Activated T-cell treated with anti-CD3 and anti-CD28 coated beads, Interleukin-2, amount 50 U/mL, for 4 hours (primary cell): ENCODE data around the gene L3MBTL3. TPM values are rescaled to one million over a fixed set of nuclear protein-coding genes. Genes with fewer than 3 reads are reported as not detected.
A peak's percentile ranks its signal among the peaks of the same experiment; 100 is the strongest.

Experiments
- ATAC-seq, 2 donors: fragments of 200-7000 bp; cut with Tn5 transposase; one replicate each; pipeline ENCODE4 v1.10.0; 2021
- DNase-seq: peaks from one replicate; pipeline ENCODE4 v3.0.0-alpha.2; 2020
- H3K27me3 Mint-ChIP-seq: one replicate; pipeline ENCODE4 v1.8.0; 2021; ENCODE audit warnings: low read depth, mixed read lengths
- H3K36me3 Mint-ChIP-seq: one replicate; pipeline ENCODE4 v1.8.0; 2022; ENCODE audit warnings: mixed read lengths; ENCODE audit not compliant: insufficient read depth
- H3K4me1 Mint-ChIP-seq: one replicate; pipeline ENCODE4 v1.8.0; 2021; ENCODE audit warnings: low read depth, mixed read lengths
- H3K4me3 Mint-ChIP-seq: one replicate; pipeline ENCODE4 v1.8.0; 2021; ENCODE audit warnings: mild to moderate bottlenecking, moderate library complexity, mixed read lengths
- H3K9me3 Mint-ChIP-seq: one replicate; pipeline ENCODE4 v1.8.0; 2021; ENCODE audit warnings: mixed read lengths
- total RNA-seq, 3 donors: library from RNA; stranded (reverse); gene quantifications; one replicate each; pipeline ENCODE4 v1.2.1, GENCODE V29; 2021

L3MBTL3 gene
- 10 to 100 TPM; 10.0 to 13.5 (median 11.8) TPM for total RNA-seq

DNA sequence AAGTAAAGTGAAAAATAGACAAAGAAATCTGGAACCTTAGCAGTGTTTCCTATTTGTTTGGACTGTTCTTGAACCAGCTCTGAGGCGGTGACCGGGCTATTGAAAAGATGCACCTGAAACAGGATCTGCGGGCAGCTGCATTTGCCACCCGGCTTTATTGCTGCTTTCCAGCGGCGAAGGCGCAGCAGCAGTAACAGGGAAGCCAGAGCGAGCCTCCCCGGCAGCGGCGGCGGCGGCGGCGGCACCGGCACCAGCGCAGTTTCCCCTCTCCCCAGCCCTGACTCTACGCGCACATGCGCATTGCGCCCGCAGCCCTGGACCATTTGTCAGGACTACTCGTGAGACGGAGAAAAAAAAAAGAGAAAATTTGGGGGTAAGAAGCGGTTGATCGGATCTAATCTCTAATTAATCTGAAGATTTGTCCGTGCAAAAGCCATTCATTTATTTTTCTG, at the start of gene L3MBTL3:
Gene L3MBTL3, plus strand, starts transcription at position 290 of the 452 bp plus-strand sequence. CDS start 24,119 bp downstream, outside the sequence.
- DNase-seq (peak; percentile 86), ATAC-seq (peak; percentile 79)
- H3K36me3 Mint-ChIP-seq = peaks cover 7% of the 10 kb centered on the region
- no peaks in the 10 kb centered on the region for H3K27me3 Mint-ChIP-seq
- H3K4me3 Mint-ChIP-seq = peak within 1 kb of the TSS; percentile 100
- peaks cover 16% of the 10 kb centered on the region for H3K4me1 Mint-ChIP-seq
- H3K9me3 Mint-ChIP-seq = no peaks in the 10 kb centered on the region

DNA sequence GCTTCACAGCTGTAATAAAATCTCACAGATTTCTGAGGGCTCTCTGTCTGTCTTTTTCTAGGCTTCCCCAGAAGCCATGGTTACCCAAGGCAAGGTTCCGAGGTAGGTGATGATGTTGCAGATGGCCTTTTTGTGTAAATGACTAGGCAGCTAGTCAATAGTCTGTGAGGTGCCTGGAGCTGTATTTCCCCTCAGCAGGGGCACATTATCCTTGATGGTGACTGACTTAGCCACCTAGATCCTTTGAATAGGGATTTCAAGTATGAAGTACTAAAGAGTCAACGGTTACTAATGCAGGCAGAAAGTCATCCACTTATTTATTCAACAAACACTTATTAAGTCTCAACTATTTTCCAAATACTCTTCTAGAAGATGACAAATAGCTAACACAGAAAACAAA, 49.3 kb upstream of the L3MBTL3 start:
- no peak overlapping the region for H3K4me3 Mint-ChIP-seq
- H3K27me3 Mint-ChIP-seq = peaks cover 5% of the 10 kb centered on the region
- peaks cover 5% of the 10 kb centered on the region for H3K9me3 Mint-ChIP-seq
- ATAC-seq (no peak), DNase-seq (no peak)
- no peaks in the 10 kb centered on the region for H3K4me1 Mint-ChIP-seq
- peaks cover 2% of the 10 kb centered on the region for H3K36me3 Mint-ChIP-seq

DNA sequence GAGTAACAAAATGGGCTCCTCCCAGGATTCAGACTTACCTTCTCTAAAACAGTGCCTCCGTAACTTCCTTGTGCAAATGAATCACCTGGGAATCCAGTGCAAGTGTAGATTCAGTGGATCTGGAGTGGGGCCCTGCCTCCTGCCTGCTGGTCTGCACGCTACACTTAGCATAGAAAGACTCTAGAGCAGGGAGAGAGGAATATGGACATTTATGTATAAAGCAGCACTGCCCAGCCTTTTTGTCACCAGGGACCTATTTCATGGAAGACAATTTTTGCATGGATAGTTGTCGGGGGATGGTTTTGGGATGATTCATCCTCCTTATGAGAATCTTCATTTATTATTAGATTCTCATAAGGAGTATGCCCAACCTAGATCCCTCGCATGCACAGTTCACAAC, 42.3 kb upstream of the L3MBTL3 start:
- ATAC-seq (no peak), DNase-seq (no peak)
- H3K4me1 Mint-ChIP-seq = no peaks in the 10 kb centered on the region
- H3K4me3 Mint-ChIP-seq = no peak overlapping the region
- no peaks in the 10 kb centered on the region for H3K27me3 Mint-ChIP-seq
- no peaks in the 10 kb centered on the region for H3K36me3 Mint-ChIP-seq
- peaks cover 10% of the 10 kb centered on the region for H3K9me3 Mint-ChIP-seq

DNA sequence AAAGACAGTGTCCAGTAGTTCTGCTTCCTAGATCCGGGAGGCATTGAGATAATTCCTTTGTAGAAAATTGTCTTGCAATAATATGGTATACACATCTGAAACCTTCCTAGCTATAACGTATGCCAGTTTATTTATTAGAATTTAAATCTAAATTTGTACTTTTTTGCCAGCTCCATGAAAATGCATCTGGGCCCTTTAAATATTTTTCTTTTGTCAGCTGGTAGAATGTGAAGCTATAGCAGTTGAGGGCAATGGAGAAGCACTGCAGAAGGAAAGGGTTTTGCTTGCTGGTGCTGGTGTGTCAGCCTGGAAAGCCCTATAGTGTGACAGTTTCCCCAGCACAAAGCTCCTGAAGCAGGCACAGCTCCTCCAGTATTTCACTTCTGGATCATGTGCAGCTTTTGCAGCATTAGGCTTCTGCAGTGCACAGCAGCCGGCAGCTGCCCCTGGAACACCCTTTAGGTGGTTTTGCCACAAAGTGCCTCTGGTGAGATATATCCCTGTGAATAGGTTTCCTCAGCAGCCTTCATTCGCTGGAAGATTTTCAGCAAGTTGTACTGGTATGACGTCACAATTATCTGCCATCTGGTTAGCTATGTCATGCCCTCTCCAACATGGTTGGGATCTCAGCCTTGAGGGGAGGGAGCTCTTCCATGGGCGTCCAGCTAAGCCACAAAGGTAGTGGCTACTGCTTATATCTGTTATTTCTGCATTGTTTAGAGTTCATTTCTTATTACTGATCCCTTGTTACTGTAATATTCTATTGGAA, 40.0 kb upstream of the L3MBTL3 start:
- no peaks in the 10 kb centered on the region for H3K36me3 Mint-ChIP-seq
- DNase-seq (no peak), ATAC-seq (no peak)
- no peak overlapping the region for H3K4me3 Mint-ChIP-seq
- H3K9me3 Mint-ChIP-seq = peaks cover 10% of the 10 kb centered on the region
- H3K27me3 Mint-ChIP-seq = peaks cover 2% of the 10 kb centered on the region
- no peaks in the 10 kb centered on the region for H3K4me1 Mint-ChIP-seq

DNA sequence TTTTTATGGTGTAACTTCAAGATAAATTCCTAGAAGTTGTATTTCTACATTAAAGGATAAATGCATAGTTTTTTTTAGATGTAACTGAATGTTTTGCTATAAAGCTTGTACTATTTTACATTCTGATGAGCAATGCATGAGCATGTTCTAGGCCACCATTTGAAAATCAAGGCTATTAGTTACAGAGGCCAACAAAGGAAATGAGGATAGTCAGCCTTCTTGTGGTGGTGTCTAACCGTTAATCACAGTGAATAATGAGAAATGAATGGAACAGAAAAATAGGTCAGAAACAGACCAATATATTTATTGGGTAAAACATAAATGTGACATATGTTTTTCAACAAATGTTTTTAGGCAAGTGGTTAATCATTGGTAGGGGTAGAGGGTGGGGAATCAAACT, 37.6 kb upstream of the L3MBTL3 start:
- ATAC-seq = no peak
- Mint-ChIP-seq H3K36me3 (no peaks in the 10 kb centered on the region), H3K9me3 (peaks cover 10% of the 10 kb centered on the region)

DNA sequence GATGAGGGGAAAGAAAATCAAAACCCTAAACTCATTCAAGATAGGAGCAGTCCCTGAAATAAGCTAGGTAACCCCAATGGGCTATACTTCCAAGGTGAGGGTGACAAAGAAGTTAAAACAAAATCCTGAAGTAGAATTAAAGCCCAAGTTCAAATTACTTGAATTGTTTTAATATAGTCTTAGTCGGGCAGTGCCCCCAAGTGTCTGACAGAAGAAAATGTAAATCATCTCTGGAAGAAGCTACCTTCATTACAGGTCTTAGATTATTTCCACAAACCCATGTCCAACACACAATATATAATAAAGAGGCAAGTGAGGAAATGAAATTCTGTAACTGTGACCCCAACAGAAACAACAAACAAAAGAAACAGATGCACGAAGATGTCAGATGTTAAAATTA, 36.8 kb upstream of the L3MBTL3 start:
- Mint-ChIP-seq H3K4me3 (no peak overlapping the region), H3K36me3 (no peaks in the 10 kb centered on the region), H3K9me3 (peaks cover 10% of the 10 kb centered on the region), H3K4me1 (no peaks in the 10 kb centered on the region), H3K27me3 (peaks cover 2% of the 10 kb centered on the region)
- DNase-seq (no peak), ATAC-seq (no peak)

More for the DNA sequence above, 37.6 kb upstream of the L3MBTL3 start:
- Mint-ChIP-seq H3K27me3 (peaks cover 2% of the 10 kb centered on the region), H3K4me3 (no peak overlapping the region), H3K4me1 (no peaks in the 10 kb centered on the region)
- no peak for DNase-seq

DNA sequence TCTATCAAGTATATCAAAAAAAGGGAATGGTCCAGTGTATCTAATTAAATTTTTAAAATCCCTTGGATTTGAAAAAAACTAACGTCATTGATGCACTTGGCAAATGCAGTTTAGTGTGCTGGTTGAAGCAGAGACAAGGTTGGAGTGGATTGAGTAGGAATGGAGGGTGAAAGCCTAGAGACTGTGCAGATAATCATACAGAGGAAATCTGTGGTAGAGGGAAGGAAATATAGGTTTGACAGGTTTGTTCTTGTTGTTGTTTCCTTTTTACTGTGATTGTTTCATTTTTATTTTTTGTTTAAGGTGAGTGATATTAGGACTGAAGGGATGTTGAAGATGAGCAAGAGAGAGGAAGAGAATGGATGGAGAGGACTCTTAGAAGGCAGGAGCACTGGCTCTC, 29.0 kb upstream of the L3MBTL3 start:
- DNase-seq (no peak), ATAC-seq (no peak)
- Mint-ChIP-seq H3K4me3 (no peak overlapping the region), H3K27me3 (no peaks in the 10 kb centered on the region), H3K4me1 (peaks cover 10% of the 10 kb centered on the region), H3K9me3 (no peaks in the 10 kb centered on the region), H3K36me3 (no peaks in the 10 kb centered on the region)

DNA sequence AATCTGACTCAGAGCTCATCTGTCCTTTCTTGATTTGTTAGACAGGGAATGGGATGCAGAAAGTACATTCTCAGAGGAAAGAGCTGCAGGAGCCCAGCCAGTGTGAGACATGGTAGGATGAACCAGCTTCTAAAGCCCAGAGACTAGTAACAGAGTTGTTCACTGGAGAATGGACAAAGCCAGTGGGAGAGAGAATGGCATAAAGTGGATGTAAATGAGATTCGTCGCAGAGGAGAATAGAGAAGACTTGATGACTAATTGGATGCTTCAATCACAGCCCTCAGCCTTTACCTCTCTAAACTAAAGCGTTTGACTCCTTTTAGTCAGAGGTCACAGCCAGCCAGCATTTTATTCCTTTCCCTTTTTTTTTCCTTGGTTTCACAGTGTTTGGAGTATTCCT, 25.5 kb upstream of the L3MBTL3 start:
- Mint-ChIP-seq H3K4me1 (peaks cover 10% of the 10 kb centered on the region), H3K27me3 (no peaks in the 10 kb centered on the region), H3K4me3 (no peak overlapping the region), H3K9me3 (no peaks in the 10 kb centered on the region), H3K36me3 (no peaks in the 10 kb centered on the region)
- DNase-seq (no peak), ATAC-seq (no peak)

DNA sequence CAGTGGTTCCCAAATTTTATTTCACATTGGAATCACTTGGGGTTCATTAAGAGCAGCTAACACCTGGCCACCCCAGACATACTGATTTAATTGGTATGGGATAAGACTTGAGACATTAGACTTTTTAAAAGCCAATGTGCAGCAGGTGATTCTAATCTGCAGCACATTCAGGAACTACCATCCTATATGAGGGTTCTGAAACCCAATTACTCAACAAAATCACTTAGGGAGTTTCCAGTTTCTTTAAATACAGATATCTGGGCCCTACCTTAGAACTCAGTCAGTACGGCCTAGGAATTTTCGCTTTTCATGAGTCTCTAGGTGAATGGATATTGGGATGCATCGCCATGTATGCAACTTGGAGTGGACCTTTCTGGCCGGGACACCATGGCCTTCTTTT, 24.0 kb upstream of the L3MBTL3 start:
- Mint-ChIP-seq H3K36me3 (no peaks in the 10 kb centered on the region), H3K9me3 (no peaks in the 10 kb centered on the region), H3K4me1 (peaks cover 4% of the 10 kb centered on the region), H3K27me3 (no peaks in the 10 kb centered on the region), H3K4me3 (no peak overlapping the region)
- DNase-seq (no peak), ATAC-seq (no peak)

DNA sequence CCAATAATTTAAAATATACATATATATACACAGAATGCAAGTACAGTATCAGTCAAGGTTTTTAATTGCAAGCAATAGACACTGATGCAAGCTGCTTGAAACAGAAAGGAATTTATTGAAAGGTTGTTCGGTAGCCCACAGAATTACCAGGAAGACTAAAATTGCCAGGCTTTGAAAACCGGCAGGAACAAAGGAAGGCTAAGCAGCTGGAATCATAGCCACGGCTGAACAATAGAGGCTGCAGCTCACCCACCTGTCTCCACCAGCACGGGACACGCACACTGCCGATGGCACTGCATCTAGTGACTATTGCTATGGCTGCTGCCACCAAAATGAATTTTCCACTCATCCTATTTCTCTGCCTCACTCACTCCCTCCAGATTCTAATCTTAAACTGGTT, 22.0 kb upstream of the L3MBTL3 start:
- Mint-ChIP-seq H3K4me1 (no peaks in the 10 kb centered on the region), H3K9me3 (no peaks in the 10 kb centered on the region), H3K4me3 (no peak overlapping the region), H3K36me3 (no peaks in the 10 kb centered on the region), H3K27me3 (no peaks in the 10 kb centered on the region)
- no peak for DNase-seq
- no peak for ATAC-seq

DNA sequence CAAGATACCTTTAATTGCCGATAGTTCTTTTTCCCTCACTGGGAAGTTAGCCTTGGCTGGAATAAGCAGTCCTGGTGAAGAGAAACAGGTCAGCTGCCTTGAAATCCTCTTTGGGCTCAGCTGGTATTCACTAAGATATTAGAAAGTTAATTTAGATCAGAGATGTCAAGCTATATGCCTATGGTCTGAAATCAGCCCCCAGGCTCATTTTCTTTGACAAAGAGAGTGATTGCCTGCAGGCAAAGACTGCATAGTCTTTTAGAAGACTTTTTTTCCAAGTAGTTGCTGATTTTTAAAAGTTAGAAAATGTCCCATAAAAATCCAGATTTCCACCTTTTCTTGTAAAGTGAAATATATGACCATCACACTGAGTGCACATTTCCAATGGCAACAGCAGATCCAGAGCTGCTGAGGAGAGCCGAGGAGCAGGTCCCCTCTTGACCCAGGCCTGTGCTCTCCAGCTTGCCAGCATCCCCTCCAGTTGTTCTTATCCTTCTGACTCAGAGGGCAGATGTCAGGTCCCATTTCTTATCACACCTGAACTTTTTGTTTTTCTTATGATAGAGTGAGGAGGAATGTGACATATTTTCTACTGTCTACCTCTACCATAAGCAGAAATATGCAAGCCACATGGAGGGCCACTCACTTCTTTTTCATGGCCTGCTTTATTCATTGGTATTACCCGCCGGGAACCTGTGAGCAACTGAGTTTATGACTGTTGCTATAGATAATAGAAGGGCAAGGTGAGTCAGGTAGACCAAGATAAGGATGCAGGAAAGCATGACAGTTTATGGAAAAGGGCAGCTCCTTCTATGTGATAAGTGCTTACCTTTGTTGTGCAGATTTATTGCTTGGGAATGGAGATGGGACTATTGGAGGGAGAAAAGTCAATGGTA, 17.6 kb upstream of the L3MBTL3 start:
- DNase-seq (no peak), ATAC-seq (no peak)
- Mint-ChIP-seq H3K9me3 (no peaks in the 10 kb centered on the region), H3K36me3 (no peaks in the 10 kb centered on the region), H3K4me1 (no peaks in the 10 kb centered on the region), H3K4me3 (no peak overlapping the region), H3K27me3 (peaks cover 2% of the 10 kb centered on the region)

DNA sequence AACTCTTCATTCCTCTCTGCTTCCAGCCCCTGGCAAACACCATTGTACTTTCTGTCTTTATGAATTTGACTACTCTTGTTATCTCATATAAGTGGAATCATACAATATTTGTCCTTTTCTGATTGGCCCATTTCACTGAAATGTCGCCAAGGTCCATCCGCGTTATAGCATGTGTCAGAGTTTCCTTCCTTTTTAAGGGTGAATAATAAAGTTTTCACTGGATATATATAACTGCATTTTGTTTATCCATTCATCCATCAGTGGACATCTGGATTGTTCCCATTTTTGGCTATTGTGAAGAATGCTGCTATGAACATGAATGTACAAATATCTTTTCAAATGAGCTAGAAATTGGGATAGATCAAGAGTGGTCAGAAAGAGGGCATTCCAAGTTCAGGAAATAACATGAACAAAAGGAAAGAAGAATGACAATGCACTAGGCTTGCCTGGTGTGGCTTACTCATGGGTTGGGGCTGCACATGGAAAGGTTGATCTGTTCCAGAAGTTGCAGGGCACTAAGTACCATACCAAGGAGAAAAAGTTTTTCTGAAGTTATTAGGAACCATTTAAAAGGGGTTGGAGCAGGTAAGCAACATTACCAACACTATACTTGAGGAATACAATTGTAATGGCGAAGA, 10.0 kb upstream of the L3MBTL3 start:
- no peak overlapping the region for H3K4me3 Mint-ChIP-seq
- DNase-seq (no peak), ATAC-seq (no peak)
- H3K27me3 Mint-ChIP-seq = peaks cover 6% of the 10 kb centered on the region
- H3K4me1 Mint-ChIP-seq = no peaks in the 10 kb centered on the region
- no peaks in the 10 kb centered on the region for H3K36me3 Mint-ChIP-seq
- no peaks in the 10 kb centered on the region for H3K9me3 Mint-ChIP-seq

DNA sequence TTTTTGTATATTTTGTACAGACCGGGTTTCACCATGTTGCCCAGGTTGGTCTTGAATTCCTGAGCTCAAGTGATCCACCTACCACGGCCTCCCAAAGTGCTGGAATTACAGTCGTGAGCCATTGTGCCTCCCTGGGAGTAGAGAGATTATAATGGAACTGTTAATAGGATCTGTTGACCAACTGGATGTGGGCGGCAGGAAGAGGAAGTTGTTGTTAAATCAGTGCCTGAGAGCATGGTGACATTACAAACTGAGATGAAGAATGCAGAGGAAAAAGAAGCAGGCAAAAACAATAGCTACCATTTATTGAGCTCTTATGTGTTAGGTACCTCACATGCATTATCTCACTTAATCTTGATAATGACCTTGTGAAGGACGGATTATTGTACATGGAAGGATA, 9.2 kb upstream of the L3MBTL3 start:
- DNase-seq = no peak
- Mint-ChIP-seq H3K9me3 (no peaks in the 10 kb centered on the region), H3K27me3 (peaks cover 6% of the 10 kb centered on the region), H3K4me3 (no peak overlapping the region), H3K36me3 (no peaks in the 10 kb centered on the region), H3K4me1 (no peaks in the 10 kb centered on the region)
- ATAC-seq = no peak

DNA sequence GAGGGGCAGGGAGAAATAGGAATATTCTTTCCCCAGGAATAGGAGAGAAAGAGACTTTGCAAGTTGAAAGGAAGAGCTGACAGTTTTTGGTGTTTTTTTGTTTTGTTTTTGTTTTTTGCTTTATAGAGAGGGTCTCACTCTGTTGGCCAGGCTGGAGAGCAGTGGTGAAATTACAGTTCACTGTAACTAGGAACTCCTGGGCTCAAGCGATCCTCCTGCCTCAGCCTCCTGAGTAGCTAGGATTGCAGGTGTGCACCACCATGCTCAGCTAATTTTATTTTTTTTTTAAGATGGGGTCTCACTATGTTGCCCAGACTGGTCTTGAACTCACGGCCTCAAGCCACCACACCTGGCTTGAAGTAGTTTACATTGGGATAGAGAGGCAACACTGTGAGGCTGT, 8.0 kb upstream of the L3MBTL3 start:
- H3K4me1 Mint-ChIP-seq = no peaks in the 10 kb centered on the region
- ATAC-seq (no peak), DNase-seq (no peak)
- H3K4me3 Mint-ChIP-seq = no peak overlapping the region
- H3K9me3 Mint-ChIP-seq = no peaks in the 10 kb centered on the region
- H3K36me3 Mint-ChIP-seq = no peaks in the 10 kb centered on the region
- H3K27me3 Mint-ChIP-seq = peaks cover 4% of the 10 kb centered on the region
